K562 (cell line): ENCODE measurements around the gene SYF2. TPM values are rescaled to one million over a fixed set of nuclear protein-coding genes. Genes with fewer than 3 reads are reported as not detected.
A peak's percentile ranks its signal among the peaks of the same experiment; 100 is the strongest.

Source experiments
- BDP1 ChIP-seq: IDR thresholded peaks from 3 replicates; pipeline ENCODE4 v1.6.1; 2011; ENCODE audit not compliant: insufficient read length, insufficient read depth
- CHCHD3 ChIP-seq: fragments of 250-450 bp; sonication (Bioruptor Pico); IDR thresholded peaks from 2 replicates; pipeline ENCODE4 v2.1.2; 2022; ENCODE audit warnings: mild to moderate bottlenecking
- CTBP1 ChIP-seq: fragments of 450-650 bp; IDR thresholded peaks from 2 replicates; pipeline ENCODE4 v1.6.1; 2016; ENCODE audit warnings: borderline replicate concordance
- FOXP4 ChIP-seq: sonication (generic); formaldehyde crosslinking; IDR thresholded peaks from 2 replicates; pipeline ENCODE4 v1.8.0; 2022; ENCODE audit warnings: mild to moderate bottlenecking, missing genetic modification reagents, borderline replicate concordance
- KAT7 ChIP-seq: sonication (generic); formaldehyde crosslinking; IDR thresholded peaks from 2 replicates; pipeline ENCODE4 v1.8.0; 2022; ENCODE audit warnings: missing genetic modification reagents, mild to moderate bottlenecking, borderline replicate concordance
- MEF2D ChIP-seq: conservative IDR thresholded peaks from 2 replicates; pipeline ENCODE4 v1.6.1; 2016; ENCODE audit warnings: low read depth, missing genetic modification characterization, missing compliant biosample characterization
- MLLT1 ChIP-seq, 2 experiments: fragments of 450-650 bp; IDR thresholded peaks; 2 replicates each; pipeline ENCODE4 v1.6.1; 2016
- MLX ChIP-seq, 2 experiments: fragments of 450-650 bp in 1 of 2; sonication (generic) in 1 of 2; formaldehyde crosslinking; conservative IDR thresholded peaks; 2 replicates each; pipeline versions ENCODE4 v1.4.0 to v1.8.1; 2020 to 2022; ENCODE audit warnings: mild to moderate bottlenecking in 1 of 2, missing genetic modification reagents in 1 of 2
- MTA3 ChIP-seq: fragments of 450-650 bp; formaldehyde crosslinking; IDR thresholded peaks from 2 replicates; pipeline ENCODE4 v1.6.1; 2017; ENCODE audit warnings: mild to moderate bottlenecking, borderline replicate concordance
- NFIX ChIP-seq: fragments of 250-450 bp; sonication (Bioruptor Pico); IDR thresholded peaks from 2 replicates; pipeline ENCODE4 v1.4.0; 2020; ENCODE audit warnings: low read depth, mild to moderate bottlenecking, moderate library complexity
- NR3C1 ChIP-seq: sonication (generic); formaldehyde crosslinking; IDR thresholded peaks from 2 replicates; pipeline ENCODE4 v1.8.1; 2022; ENCODE audit warnings: missing genetic modification reagents
- OTX1 ChIP-seq: fragments of 450-650 bp; formaldehyde crosslinking; IDR thresholded peaks from 2 replicates; pipeline ENCODE4 v1.4.0; 2022; ENCODE audit warnings: mild to moderate bottlenecking
- POLR2AphosphoS5 ChIP-seq: IDR thresholded peaks from 2 replicates; pipeline ENCODE4 v1.6.1; 2011; ENCODE audit warnings: mild to moderate bottlenecking, low read depth, low read length, moderate library complexity; ENCODE audit not compliant: control insufficient read depth, insufficient read depth
- RBM25 ChIP-seq: fragments of 200-400 bp; formaldehyde crosslinking; IDR thresholded peaks from 2 replicates; pipeline ENCODE4 v1.6.1; 2018; ENCODE audit warnings: low read length, low read depth, moderate library complexity; ENCODE audit not compliant: severe bottlenecking
- RBM34 ChIP-seq: fragments of 200-400 bp; formaldehyde crosslinking; IDR thresholded peaks from 2 replicates; pipeline ENCODE4 v1.6.1; 2018; ENCODE audit warnings: low read length, borderline replicate concordance; ENCODE audit not compliant: insufficient read depth
- SIN3A ChIP-seq, 2 experiments: fragments of 150-350 bp in 1 of 2; IDR thresholded peaks; 2 replicates each; pipeline ENCODE4 v1.6.1; 2011 to 2016; ENCODE audit warnings: borderline replicate concordance in 2 of 2, low read depth in 2 of 2, low read length in 2 of 2, mild to moderate bottlenecking in 2 of 2, moderate library complexity in 2 of 2; ENCODE audit not compliant: control insufficient read depth in 1 of 2
- TCF15 ChIP-seq: fragments of 250-450 bp; sonication (Bioruptor Pico); IDR thresholded peaks from 2 replicates; pipeline ENCODE4 v1.8.0; 2022; ENCODE audit warnings: moderate library complexity, mild to moderate bottlenecking, inconsistent platforms
- ZNF133 ChIP-seq: fragments of 250-450 bp; sonication (Bioruptor Pico); IDR thresholded peaks from 2 replicates; pipeline ENCODE4 v1.4.0; 2020; ENCODE audit warnings: mild to moderate bottlenecking
- ZNF174 ChIP-seq: fragments of 250-450 bp; sonication (Bioruptor Pico); IDR thresholded peaks from 2 replicates; pipeline ENCODE4 v1.4.0; 2020; ENCODE audit warnings: mild to moderate bottlenecking
- ZNF197 ChIP-seq: fragments of 200-800 bp; sonication (Bioruptor generic); IDR thresholded peaks from 2 replicates; pipeline ENCODE4 v1.6.1; 2016; ENCODE audit warnings: low read depth, missing genetic modification characterization, missing compliant biosample characterization
- ZNF584 ChIP-seq: fragments of 200-800 bp; sonication (Bioruptor generic); IDR thresholded peaks from 2 replicates; pipeline ENCODE4 v1.6.1; 2016; ENCODE audit warnings: low read depth, mild to moderate bottlenecking, missing genetic modification characterization, missing compliant biosample characterization
- ZNF75A ChIP-seq: fragments of 450-650 bp; formaldehyde crosslinking; IDR thresholded peaks from 2 replicates; pipeline ENCODE4 v1.4.0; 2020; ENCODE audit warnings: mild to moderate bottlenecking
- ZNF79 ChIP-seq: fragments of 250-450 bp; sonication (Bioruptor Pico); IDR thresholded peaks from 2 replicates; pipeline ENCODE4 v1.4.0; 2020; ENCODE audit warnings: low read depth, mild to moderate bottlenecking, moderate library complexity
- polyA plus RNA-seq, 8 experiments: library from polyadenylated mRNA; depleted of rRNA in 4 of 8; stranded (reverse) in 5 of 8; unstranded in 3 of 8; fragments of >200 nt; fragmentation: Nextera tagmentation in 2 of 8; fragmentation: Illumina TruSeq in 1 of 8; extraction: Ambion mirVana in 2 of 8; extraction: Trizol in 1 of 8; gene quantifications; 2 replicates each; pipeline versions ENCODE4 v1.2.1 to v1.2.3, GENCODE V29; 2011 to 2014; ENCODE audit warnings: inconsistent platforms in 1 of 8, missing spikeins in 1 of 8
- total RNA-seq, 7 experiments: library from RNA; depleted of rRNA in 6 of 7; stranded (reverse); fragments of >200 nt in 6 of 7; fragmentation: Illumina TruSeq in 2 of 7; extraction: Trizol in 2 of 7; gene quantifications; 2 replicates each; pipeline versions ENCODE4 v1.2.1 to v1.2.3, GENCODE V29; 2011 to 2021; ENCODE audit warnings: low replicate concordance in 1 of 7

The SYF2 gene
- total and polyA plus RNA-seq, 9 of the 15 experiments (the other 6 are each of a cell fraction or from before 2014, with no cell fraction given) = 20.9 to 69.0 (median 43.2) TPM

- no peak for TF ChIP-seq RBM25
- no peak for TF ChIP-seq RBM34
- no peak for TF ChIP-seq BDP1
- 0 out of 2 replicates have a peak, but pooled peaks have one; percentile 24 for TF ChIP-seq FOXP4 (CRISPR knock-in tag)
- TF ChIP-seq NFIX (CRISPR knock-in tag) = no peak
- TF ChIP-seq OTX1 (CRISPR knock-in tag) = no peak
- 0 out of 2 replicates have a peak, but pooled peaks have one; percentile 31 for TF ChIP-seq TCF15
- TF ChIP-seq POLR2AphosphoS5 = 0 out of 2 replicates have a peak, but pooled peaks have one; percentile 6
- TF ChIP-seq MEF2D (tag) = no peak
- 0 out of 2 replicates have a peak, but pooled peaks have one; percentile 14 for TF ChIP-seq MTA3
- no peak for TF ChIP-seq ZNF133 (CRISPR knock-in tag)
- TF ChIP-seq ZNF79 (CRISPR knock-in tag) = no peak
- no peak for TF ChIP-seq ZNF197 (CRISPR knock-in tag)
- no peak for TF ChIP-seq MLLT1 (IDR thresholded peaks at IDR 0.05)
- TF ChIP-seq ZNF75A (CRISPR knock-in tag) = no peak
- peak in 1 of 2 experiments; percentile 70; a peak in 3 of 4 replicates for TF ChIP-seq SIN3A (IDR thresholded peaks at IDR 0.05; ENCODE audit: borderline replicate concordance in 2 of 2, control insufficient read depth in 1 of 2, low read depth in 2 of 2, low read length in 2 of 2)
- 0 out of 2 replicates have a peak, but pooled peaks have one; percentile 73 for TF ChIP-seq KAT7 (CRISPR knock-in tag)
- no peak for TF ChIP-seq NR3C1 (CRISPR knock-in tag)
- no peak for TF ChIP-seq CHCHD3 (CRISPR knock-in tag)
- TF ChIP-seq CTBP1 = no peak
- TF ChIP-seq MLX (CRISPR knock-in tag; conservative IDR thresholded peaks at IDR 0.05) = 0 out of 4 replicates have a peak, but pooled peaks of 1 of the 2 experiments have one; percentile 57
- TF ChIP-seq ZNF584 (CRISPR knock-in tag) = no peak
- TF ChIP-seq ZNF174 (CRISPR knock-in tag) = no peak
Measured at GRCh38 chr1:25245809-25246599, 13.7 kb upstream of the SYF2 start (continued).
